OCI-LY3 (cell line): ENCODE data around the gene ZBTB48.

Source experiments
- H2AFZ ChIP-seq: fragments of 200-600, 300-600 bp; shearing (Covaris generic); 2 replicates; pipeline ENCODE4 v1.6.0; 2014; ENCODE audit warnings: antibody characterized with exemption, low read depth, low read length
- H3K27ac ChIP-seq: fragments of 200-600, 300-600 bp; sonication (generic); 2 replicates; pipeline ENCODE4 v1.5.1; 2014; ENCODE audit warnings: mild to moderate bottlenecking, low read length, moderate library complexity, mixed read lengths
- H3K27me3 ChIP-seq: fragments of 200-600, 300-600 bp; sonication (generic); 2 replicates; pipeline ENCODE4 v1.6.1; 2014; ENCODE audit warnings: low read depth, low read length, mixed read lengths
- H3K36me3 ChIP-seq: fragments of 200-600, 300-600 bp; sonication (generic); replicated peaks from 2 replicates; pipeline ENCODE3; 2014; ENCODE audit warnings: low read depth, low read length, mixed read lengths
- H3K4me1 ChIP-seq: fragments of 300-600, 200-600 bp; sonication (generic); 2 replicates; pipeline ENCODE4 v1.6.1; 2014; ENCODE audit warnings: low read length, mixed read lengths
- H3K4me2 ChIP-seq: fragments of 200-600, 300-600 bp; sonication (generic); 2 replicates; pipeline ENCODE4 v1.6.1; 2014; ENCODE audit warnings: low read length, mixed read lengths
- H3K4me3 ChIP-seq: fragments of 300-600, 200-600 bp; sonication (generic); 2 replicates; pipeline ENCODE4 v1.5.1; 2014; ENCODE audit warnings: antibody characterized with exemption, mild to moderate bottlenecking, low read length, moderate library complexity
- H3K79me2 ChIP-seq: fragments of 300-600, 200-600 bp; shearing (Covaris generic); 2 replicates; pipeline ENCODE4 v1.6.1; 2014; ENCODE audit warnings: mild to moderate bottlenecking, low read length, mixed read lengths
- H3K9ac ChIP-seq: fragments of 300-600, 200-600 bp; shearing (Covaris generic); 2 replicates; pipeline ENCODE4 v1.6.0; 2014; ENCODE audit warnings: mild to moderate bottlenecking, low read length, moderate library complexity
- H3K9me3 ChIP-seq: fragments of 200-600, 300-600 bp; shearing (Covaris generic); 2 replicates; pipeline ENCODE4 v1.6.1; 2014; ENCODE audit warnings: low read length, mixed read lengths; ENCODE audit not compliant: insufficient read depth
- H4K20me1 ChIP-seq: fragments of 200-600, 300-600 bp; sonication (generic); 2 replicates; pipeline ENCODE4 v1.6.1; 2016; ENCODE audit warnings: low read length, mixed read lengths; ENCODE audit not compliant: insufficient read depth
- CTCF ChIP-seq: fragments of 200-600, 300-600 bp; sonication (generic); IDR thresholded peaks from 2 replicates; pipeline ENCODE4 v1.5.1; 2014; ENCODE audit warnings: antibody characterized with exemption, low read length, low read depth
- EZH2phosphoT487 ChIP-seq: fragments of 200-600 bp; shearing (Covaris generic); IDR thresholded peaks from 2 replicates; pipeline ENCODE4 v1.6.1; 2018; ENCODE audit warnings: antibody characterized with exemption, mixed run types, low read depth

Gene ZBTB48

GRCh38 chr1:6625584-6626149 is 45.9 kb downstream of the ZBTB48 start:
- no peaks in the 10 kb centered on the region for H3K9me3 ChIP-seq
- H3K27ac ChIP-seq: no peak overlapping the region
- peaks cover 9% of the 10 kb centered on the region; the same call in 1 of the 2 replicates for H3K4me1 ChIP-seq
- H3K36me3 ChIP-seq: peaks cover 14% of the 10 kb centered on the region
- peak overlapping the region; percentile 86 for H3K4me2 ChIP-seq
- H3K4me3 ChIP-seq: peak overlapping the region; percentile 93
- no peaks in the 10 kb centered on the region for H3K27me3 ChIP-seq
- peaks cover 25% of the 10 kb centered on the region for H3K79me2 ChIP-seq
- TF ChIP-seq EZH2phosphoT487 (no peak), CTCF (no peak)
- peaks cover 4% of the 10 kb centered on the region; the same call in 1 of the 2 replicates for H4K20me1 ChIP-seq
- peak overlapping the region; percentile 69 for H3K9ac ChIP-seq
- no peak overlapping the region; the same call in 1 of the 2 replicates for H2AFZ ChIP-seq

- H2AFZ ChIP-seq: no peak overlapping the region
- peaks cover 9% of the 10 kb centered on the region; the same call in 1 of the 2 replicates for H3K4me1 ChIP-seq
- no peak overlapping the region for H3K27ac ChIP-seq
- H3K79me2 ChIP-seq: peaks cover 25% of the 10 kb centered on the region
- H4K20me1 ChIP-seq: peaks cover 2% of the 10 kb centered on the region; the same call in 1 of the 2 replicates
- H3K4me2 ChIP-seq: no peak overlapping the region
- no peak overlapping the region for H3K4me3 ChIP-seq
- TF ChIP-seq CTCF (no peak), EZH2phosphoT487 (no peak)
- no peaks in the 10 kb centered on the region for H3K27me3 ChIP-seq
- no peaks in the 10 kb centered on the region for H3K9me3 ChIP-seq
- no peak overlapping the region for H3K9ac ChIP-seq
- H3K36me3 ChIP-seq: peaks cover 7% of the 10 kb centered on the region
These were observed 47.2 kb downstream of the ZBTB48 start for GRCh38 chr1:6627031-6627430.

- Histone ChIP-seq H3K9me3 (no peaks in the 10 kb centered on the region), H3K27me3 (no peaks in the 10 kb centered on the region), H3K36me3 (peaks cover 7% of the 10 kb centered on the region), H4K20me1 (no peaks in the 10 kb centered on the region), H2AFZ (no peak overlapping the region), H3K27ac (no peak overlapping the region), H3K79me2 (peaks cover 25% of the 10 kb centered on the region), H3K4me3 (no peak overlapping the region), H3K9ac (no peak overlapping the region), H3K4me2 (no peak overlapping the region), H3K4me1 (peaks cover 9% of the 10 kb centered on the region; the same call in 1 of the 2 replicates)
- no peak for TF ChIP-seq CTCF
- no peak for TF ChIP-seq EZH2phosphoT487
These were observed 48.2 kb downstream of the ZBTB48 start for GRCh38 chr1:6627841-6628545.

GRCh38 chr1:6628971-6629479 is 49.2 kb downstream of the ZBTB48 start:
- Histone ChIP-seq H3K79me2 (peaks cover 25% of the 10 kb centered on the region), H3K4me1 (peaks cover 9% of the 10 kb centered on the region; the same call in 1 of the 2 replicates), H3K36me3 (peaks cover 5% of the 10 kb centered on the region), H3K9me3 (no peaks in the 10 kb centered on the region), H3K4me3 (no peak overlapping the region), H3K27ac (no peak overlapping the region), H4K20me1 (no peaks in the 10 kb centered on the region), H3K9ac (no peak overlapping the region), H3K27me3 (no peaks in the 10 kb centered on the region), H3K4me2 (no peak overlapping the region), H2AFZ (no peak overlapping the region)
- TF ChIP-seq CTCF (no peak), EZH2phosphoT487 (no peak)
